ENCODE data around the gene ABHD16B.

ABHD16B gene

DNA sequence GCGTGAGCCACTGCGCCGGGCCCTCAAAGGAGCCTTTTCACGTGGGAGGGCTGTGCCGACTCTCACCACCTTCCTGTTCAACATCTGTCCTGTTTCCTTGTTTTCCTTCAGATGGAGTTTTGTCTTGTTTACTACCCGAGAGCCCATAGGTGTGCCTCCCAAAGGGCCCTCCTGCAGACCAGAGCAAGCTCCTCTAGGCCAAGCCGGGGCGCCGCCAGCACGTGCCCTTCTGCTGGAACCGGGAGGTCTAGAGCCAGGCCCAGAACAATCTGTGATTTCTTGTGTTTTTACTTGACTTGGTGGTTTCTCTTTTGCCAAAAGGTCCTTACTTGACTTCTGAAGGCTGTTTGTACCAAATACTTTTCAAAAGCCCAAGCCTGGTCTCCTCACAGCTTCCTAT is 25.6 kb downstream of the ABHD16B start:
- ChIA-PET CTCF (no interaction called here), POLR2A (interaction anchor here (1.0 kb wide), 1 partner anchor 22 kb away, joined by 3 read pairs; the partner anchor contains the start of gene TPD52L2)
- no peak for TF ChIP-seq CTBP1 (IDR thresholded peaks at IDR 0.05; ENCODE audit: borderline replicate concordance)
- TF ChIP-seq FOXA1 (IDR thresholded peaks at IDR 0.05) = no peak
- TF ChIP-seq TARDBP (IDR thresholded peaks at IDR 0.05) = no peak
- no peak for TF ChIP-seq FOXK2 (IDR thresholded peaks at IDR 0.05)
- no peak for TF ChIP-seq HDGF (IDR thresholded peaks at IDR 0.05; ENCODE audit: borderline replicate concordance)
- TF ChIP-seq ARNT (IDR thresholded peaks at IDR 0.05) = no peak
- TF ChIP-seq ELF4 (IDR thresholded peaks at IDR 0.05) = no peak
- TF ChIP-seq SUZ12 (IDR thresholded peaks at IDR 0.05) = no peak
- no peak for TF ChIP-seq NFRKB (IDR thresholded peaks at IDR 0.05)
- no peak for TF ChIP-seq L3MBTL2 (conservative IDR thresholded peaks at IDR 0.05)
- no peak for TF ChIP-seq ZNF384 (IDR thresholded peaks at IDR 0.05)
- TF ChIP-seq SP1 (IDR thresholded peaks at IDR 0.05) = no peak
- no peak for TF ChIP-seq FOXM1 (IDR thresholded peaks at IDR 0.05; ENCODE audit: borderline replicate concordance)
- DNase-seq (ENCODE audit: extremely low spot score) = no peak

GRCh38 chr20:63889241-63890200 is 28.2 kb downstream of the ABHD16B start:
- CTCF ChIA-PET = no interaction called here
- TF ChIP-seq PKNOX1 (IDR thresholded peaks at IDR 0.05) (no peak), LEF1 (IDR thresholded peaks at IDR 0.05; ENCODE audit: borderline replicate concordance) (no peak), SUZ12 (IDR thresholded peaks at IDR 0.05) (no peak), CTBP1 (IDR thresholded peaks at IDR 0.05; ENCODE audit: borderline replicate concordance) (no peak), HDGF (IDR thresholded peaks at IDR 0.05; ENCODE audit: borderline replicate concordance) (no peak), ZNF384 (IDR thresholded peaks at IDR 0.05) (no peak), FOXA1 (IDR thresholded peaks at IDR 0.05) (no peak), L3MBTL2 (conservative IDR thresholded peaks at IDR 0.05) (no peak), ARNT (IDR thresholded peaks at IDR 0.05) (no peak), FOXM1 (IDR thresholded peaks at IDR 0.05; ENCODE audit: borderline replicate concordance) (no peak), NFRKB (IDR thresholded peaks at IDR 0.05) (no peak), SP1 (IDR thresholded peaks at IDR 0.05) (no peak), FOXK2 (IDR thresholded peaks at IDR 0.05) (no peak), BHLHE40 (IDR thresholded peaks at IDR 0.05; ENCODE audit: borderline replicate concordance) (no peak), ELF4 (IDR thresholded peaks at IDR 0.05) (no peak), TARDBP (IDR thresholded peaks at IDR 0.05) (no peak)

DNA sequence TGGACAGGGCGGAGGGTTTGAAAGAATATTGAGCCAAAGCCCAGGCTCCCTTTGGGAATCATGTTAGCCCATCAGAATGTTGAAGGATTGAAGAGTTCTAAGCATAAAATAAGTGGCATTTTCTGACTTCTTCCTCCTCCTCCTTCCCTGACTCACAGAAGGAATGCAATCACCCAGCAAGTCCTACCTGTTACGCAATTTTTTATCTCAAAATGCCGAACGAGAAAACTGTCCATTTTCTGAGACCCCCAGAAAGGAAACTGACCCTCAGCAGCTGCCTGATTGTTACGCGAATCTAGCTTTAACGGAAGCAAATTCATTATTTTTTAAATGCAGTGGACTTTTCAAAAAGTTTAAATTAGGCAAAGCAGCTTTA is 28.9 kb downstream of the ABHD16B start:
- ChIA-PET POLR2A (no interaction called here), CTCF (no interaction called here)
- TF ChIP-seq PKNOX1 (IDR thresholded peaks at IDR 0.05) = no peak
- TF ChIP-seq ELF4 (IDR thresholded peaks at IDR 0.05) = no peak
- TF ChIP-seq ARNT (IDR thresholded peaks at IDR 0.05) = no peak
- TF ChIP-seq ZNF384 (IDR thresholded peaks at IDR 0.05) = no peak
- no peak for TF ChIP-seq BHLHE40 (IDR thresholded peaks at IDR 0.05; ENCODE audit: borderline replicate concordance)
- no peak for TF ChIP-seq TARDBP (IDR thresholded peaks at IDR 0.05)
- TF ChIP-seq SP1 (IDR thresholded peaks at IDR 0.05) = no peak
- TF ChIP-seq CTBP1 (IDR thresholded peaks at IDR 0.05; ENCODE audit: borderline replicate concordance) = no peak
- no peak for TF ChIP-seq L3MBTL2 (conservative IDR thresholded peaks at IDR 0.05)
- no peak for TF ChIP-seq FOXM1 (IDR thresholded peaks at IDR 0.05; ENCODE audit: borderline replicate concordance)
- TF ChIP-seq NFRKB (IDR thresholded peaks at IDR 0.05) = no peak
- TF ChIP-seq LEF1 (IDR thresholded peaks at IDR 0.05; ENCODE audit: borderline replicate concordance) = no peak
- no peak for TF ChIP-seq FOXK2 (IDR thresholded peaks at IDR 0.05)
- DNase-seq (ENCODE audit: extremely low spot score) = no peak

More at GRCh38 chr20:63889241-63890200, 28.2 kb downstream of the ABHD16B start:
- DNase-seq (ENCODE audit: extremely low spot score) = no peak
- POLR2A ChIA-PET = no interaction called here

DNA sequence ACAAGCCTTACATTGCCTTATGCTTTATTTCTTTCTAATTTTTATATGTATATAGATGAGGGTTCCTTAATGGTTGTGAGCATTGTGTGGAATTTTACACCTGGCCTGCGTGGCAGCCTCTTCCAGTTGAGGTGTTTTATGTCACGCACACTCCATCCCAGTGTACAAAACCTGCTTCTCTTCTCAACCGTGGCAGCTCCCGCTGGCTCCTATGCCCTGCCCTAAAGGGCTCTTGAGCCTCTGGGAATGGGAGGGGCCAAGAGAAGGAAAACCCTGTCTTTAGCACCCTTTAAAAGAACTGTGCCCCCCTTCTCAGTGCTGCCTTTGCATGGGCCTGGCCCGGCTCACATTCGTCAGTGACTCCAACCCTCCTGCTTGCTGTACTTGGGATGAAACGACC is 29.3 kb downstream of the ABHD16B start:
- CTCF ChIA-PET = no interaction called here
- POLR2A ChIA-PET = interaction anchor here (1.4 to 1.5 kb wide), 2 partner anchors 24 to 66 kb away, joined by 3 read pairs; partner anchors contain the start of gene UCKL1
- no peak for DNase-seq (ENCODE audit: extremely low spot score)
- TF ChIP-seq TARDBP (IDR thresholded peaks at IDR 0.05) (no peak), FOXK2 (IDR thresholded peaks at IDR 0.05) (no peak), FOXA1 (IDR thresholded peaks at IDR 0.05) (no peak), FOXM1 (IDR thresholded peaks at IDR 0.05; ENCODE audit: borderline replicate concordance) (no peak), ARNT (IDR thresholded peaks at IDR 0.05) (no peak), L3MBTL2 (conservative IDR thresholded peaks at IDR 0.05) (no peak), ELF4 (IDR thresholded peaks at IDR 0.05) (no peak), SP1 (IDR thresholded peaks at IDR 0.05) (no peak), CTBP1 (IDR thresholded peaks at IDR 0.05; ENCODE audit: borderline replicate concordance) (no peak)

GRCh38 chr20:63891061-63892002 is 30.0 kb downstream of the ABHD16B start:
- TF ChIP-seq PKNOX1 (IDR thresholded peaks at IDR 0.05) = no peak
- TF ChIP-seq TARDBP (IDR thresholded peaks at IDR 0.05) = no peak
- TF ChIP-seq FOXA1 (IDR thresholded peaks at IDR 0.05) = no peak
- TF ChIP-seq ZNF384 (IDR thresholded peaks at IDR 0.05) = no peak
- TF ChIP-seq LEF1 (IDR thresholded peaks at IDR 0.05; ENCODE audit: borderline replicate concordance) = no peak
- TF ChIP-seq CTBP1 (IDR thresholded peaks at IDR 0.05; ENCODE audit: borderline replicate concordance) = no peak
- no peak for TF ChIP-seq SUZ12 (IDR thresholded peaks at IDR 0.05)
- no peak for TF ChIP-seq ARNT (IDR thresholded peaks at IDR 0.05)
- TF ChIP-seq HDGF (IDR thresholded peaks at IDR 0.05; ENCODE audit: borderline replicate concordance) = no peak
- no peak for TF ChIP-seq FOXM1 (IDR thresholded peaks at IDR 0.05; ENCODE audit: borderline replicate concordance)
- no peak for TF ChIP-seq SP1 (IDR thresholded peaks at IDR 0.05)
- TF ChIP-seq NFRKB (IDR thresholded peaks at IDR 0.05) = no peak
- TF ChIP-seq BHLHE40 (IDR thresholded peaks at IDR 0.05; ENCODE audit: borderline replicate concordance) = no peak
- no peak for TF ChIP-seq L3MBTL2 (conservative IDR thresholded peaks at IDR 0.05)
- no peak for TF ChIP-seq ELF4 (IDR thresholded peaks at IDR 0.05)
- TF ChIP-seq FOXK2 (IDR thresholded peaks at IDR 0.05) = no peak
- CTCF ChIA-PET = no interaction called here
- POLR2A ChIA-PET = interaction anchor here (1.4 to 1.5 kb wide), 2 partner anchors 25 to 65 kb away, joined by 3 read pairs; partner anchors contain the start of gene UCKL1
- DNase-seq (ENCODE audit: extremely low spot score) = no peak
